Endothelial cell of umbilical vein (primary cell): Measurements from ENCODE around the gene ST3GAL4.

Experiments
- CTCF ChIP-seq, 2 donors: IDR thresholded peaks; 1 replicate in 1 of 2; 2 replicates in 1 of 2; pipeline ENCODE4 v1.5.1; 2011; ENCODE audit warnings: low read length in 2 of 2, mild to moderate bottlenecking in 2 of 2, moderate library complexity in 2 of 2, control low read depth in 1 of 2, inconsistent platforms in 1 of 2, low read depth in 1 of 2; ENCODE audit not compliant: insufficient read depth in 1 of 2; ENCODE audit errors: extremely low read depth in 1 of 2
- EZH2 ChIP-seq: IDR thresholded peaks from 2 replicates; pipeline ENCODE4 v1.6.1; 2012; ENCODE audit warnings: borderline replicate concordance, low read depth, mild to moderate bottlenecking, moderate library complexity, low read length, inconsistent platforms; ENCODE audit not compliant: severe bottlenecking
- GATA2 ChIP-seq: IDR thresholded peaks from 2 replicates; pipeline ENCODE4 v1.7.0; 2011; ENCODE audit warnings: low read depth, mild to moderate bottlenecking, moderate library complexity, mixed read lengths, low read length; ENCODE audit not compliant: insufficient read length, insufficient read depth
- MAX ChIP-seq: IDR thresholded peaks from 2 replicates; pipeline ENCODE4 v1.6.1; 2011; ENCODE audit not compliant: insufficient read depth, insufficient read length
- MYC ChIP-seq: IDR thresholded peaks from one replicate; pipeline ENCODE4 v1.6.1; 2011; ENCODE audit warnings: mild to moderate bottlenecking, low read depth, low read length
- POLR2A ChIP-seq: IDR thresholded peaks from 2 replicates; pipeline ENCODE4 v1.6.1; 2012; ENCODE audit warnings: low read depth, mild to moderate bottlenecking, control low read depth, low read length
- POLR2AphosphoS5 ChIP-seq: IDR thresholded peaks from 2 replicates; pipeline ENCODE4 v1.6.1; 2012; ENCODE audit warnings: low read depth, mild to moderate bottlenecking, control low read depth, low read length, moderate library complexity; ENCODE audit not compliant: insufficient read depth

- no peak for TF ChIP-seq POLR2AphosphoS5
- no peak for TF ChIP-seq CTCF (IDR thresholded peaks at IDR 0.05; ENCODE audit: extremely low read depth in 1 of 2, insufficient read depth in 1 of 2, low read depth in 1 of 2, low read length in 2 of 2)
- TF ChIP-seq MAX = no peak
- TF ChIP-seq POLR2A = no peak
- no peak for TF ChIP-seq EZH2
- no peak for TF ChIP-seq GATA2
- no peak for TF ChIP-seq MYC
These were observed 30.7 kb downstream of the ST3GAL4 start for GRCh38 chr11:126385991-126386728.
